DOHH2 (cell line): Measurements from ENCODE around the gene METAP1D.

ENCODE experiments used
- H3F3A ChIP-seq: fragments of 200-600 bp; sonication (generic), shearing (Covaris generic); 2 replicates; pipeline ENCODE4 v1.6.0; 2016; ENCODE audit warnings: antibody characterized with exemption, mild to moderate bottlenecking; ENCODE audit not compliant: control insufficient read depth, insufficient read depth
- H3K27ac ChIP-seq: fragments of 200-600 bp; sonication (generic); 2 replicates; pipeline ENCODE4 v1.5.1; 2014; ENCODE audit warnings: low read depth, mild to moderate bottlenecking, low read length, moderate library complexity
- H3K27me3 ChIP-seq: fragments of 200-600 bp; sonication (generic); 2 replicates; pipeline ENCODE4 v1.6.1; 2014; ENCODE audit warnings: mild to moderate bottlenecking, low read length, mixed read lengths; ENCODE audit not compliant: control insufficient read depth
- H3K36me3 ChIP-seq: fragments of 200-600 bp; sonication (generic); 2 replicates; pipeline ENCODE4 v1.6.1; 2014; ENCODE audit warnings: mild to moderate bottlenecking, low read length, moderate library complexity, mixed read lengths; ENCODE audit not compliant: control insufficient read depth
- H3K4me1 ChIP-seq: fragments of 200-600 bp; sonication (generic); 2 replicates; pipeline ENCODE4 v1.6.1; 2014; ENCODE audit warnings: mild to moderate bottlenecking, low read length, mixed read lengths; ENCODE audit not compliant: control insufficient read depth
- H3K4me2 ChIP-seq: fragments of 200-600 bp; sonication (generic); 2 replicates; pipeline ENCODE4 v1.6.0; 2014; ENCODE audit warnings: mild to moderate bottlenecking, low read length, moderate library complexity
- H3K4me3 ChIP-seq: fragments of 200-600 bp; sonication (generic); 2 replicates; pipeline ENCODE4 v1.5.1; 2014; ENCODE audit warnings: mild to moderate bottlenecking, low read length, mixed read lengths
- H3K79me2 ChIP-seq: fragments of 200-600 bp; sonication (generic); 2 replicates; pipeline ENCODE4 v1.6.1; 2014; ENCODE audit warnings: mild to moderate bottlenecking, low read length, mixed read lengths; ENCODE audit not compliant: control insufficient read depth
- H3K9me2 ChIP-seq: fragments of 200-600 bp; sonication (generic); replicated peaks from 2 replicates; pipeline ENCODE4 v1.6.1; 2014; ENCODE audit warnings: mild to moderate bottlenecking, low read length, mixed read lengths; ENCODE audit not compliant: control insufficient read depth
- H3K9me3 ChIP-seq: fragments of 200-600 bp; sonication (generic); 2 replicates; pipeline ENCODE4 v1.6.1; 2014; ENCODE audit warnings: antibody characterized with exemption, low read length, mixed read lengths; ENCODE audit not compliant: control insufficient read depth, insufficient read depth
- H4K20me1 ChIP-seq: fragments of 200-600 bp; sonication (generic); 2 replicates; pipeline ENCODE4 v1.6.0; 2014; ENCODE audit warnings: low read depth, mild to moderate bottlenecking, antibody characterized with exemption, low read length, moderate library complexity; ENCODE audit not compliant: control insufficient read depth, insufficient read depth
- CTCF ChIP-seq: fragments of 200-600 bp; sonication (generic); IDR thresholded peaks from one replicate; pipeline ENCODE4 v1.5.1; 2014; ENCODE audit warnings: antibody characterized with exemption, mild to moderate bottlenecking, low read depth, low read length; ENCODE audit not compliant: poor library complexity, severe bottlenecking
- EZH2phosphoT487 ChIP-seq: fragments of 200-600 bp; sonication (generic); IDR thresholded peaks from 2 replicates; pipeline ENCODE4 v1.6.1; 2017; ENCODE audit warnings: borderline replicate concordance, mild to moderate bottlenecking, antibody characterized with exemption, low read length, moderate library complexity, mixed read lengths

METAP1D gene

GRCh38 chr2:171956135-171956825 is 43.5 kb upstream of the METAP1D start:
- H3K36me3 ChIP-seq = peaks cover 29% of the 10 kb centered on the region
- no peak overlapping the region for H3K4me2 ChIP-seq
- H3F3A ChIP-seq = no peaks in the 10 kb centered on the region
- no peaks in the 10 kb centered on the region for H4K20me1 ChIP-seq
- no peak overlapping the region for H3K27ac ChIP-seq
- H3K4me3 ChIP-seq = no peak overlapping the region
- no peaks in the 10 kb centered on the region for H3K79me2 ChIP-seq
- TF ChIP-seq CTCF (no peak), EZH2phosphoT487 (no peak)
- H3K27me3 ChIP-seq = no peaks in the 10 kb centered on the region
- H3K9me2 ChIP-seq = no peaks in the 10 kb centered on the region
- no peaks in the 10 kb centered on the region for H3K4me1 ChIP-seq
- H3K9me3 ChIP-seq = no peaks in the 10 kb centered on the region

GRCh38 chr2:171957061-171957460 is 42.7 kb upstream of the METAP1D start:
- H3K27ac ChIP-seq = no peak overlapping the region
- no peaks in the 10 kb centered on the region for H3K79me2 ChIP-seq
- H3K4me3 ChIP-seq = no peak overlapping the region
- H3K9me2 ChIP-seq = no peaks in the 10 kb centered on the region
- no peaks in the 10 kb centered on the region for H3K27me3 ChIP-seq
- no peaks in the 10 kb centered on the region for H3K4me1 ChIP-seq
- H3K36me3 ChIP-seq = peaks cover 29% of the 10 kb centered on the region
- TF ChIP-seq EZH2phosphoT487 (no peak), CTCF (no peak)
- H3F3A ChIP-seq = no peaks in the 10 kb centered on the region
- H3K4me2 ChIP-seq = no peak overlapping the region
- H4K20me1 ChIP-seq = no peaks in the 10 kb centered on the region
- H3K9me3 ChIP-seq = no peaks in the 10 kb centered on the region

GRCh38 chr2:171958475-171958874 is 41.3 kb upstream of the METAP1D start:
- no peak overlapping the region for H3K27ac ChIP-seq
- H3K4me3 ChIP-seq = no peak overlapping the region
- no peaks in the 10 kb centered on the region for H3K9me3 ChIP-seq
- TF ChIP-seq EZH2phosphoT487 = no peak
- no peak for TF ChIP-seq CTCF
- H3K4me1 ChIP-seq = no peaks in the 10 kb centered on the region
- H3K27me3 ChIP-seq = no peaks in the 10 kb centered on the region
- no peaks in the 10 kb centered on the region for H3K9me2 ChIP-seq
- H3F3A ChIP-seq = no peaks in the 10 kb centered on the region
- H3K4me2 ChIP-seq = no peak overlapping the region
- no peaks in the 10 kb centered on the region for H3K79me2 ChIP-seq
- peaks cover 21% of the 10 kb centered on the region for H3K36me3 ChIP-seq
- H4K20me1 ChIP-seq = no peaks in the 10 kb centered on the region
